ENCODE results near the gene SLC44A1. TPM values are rescaled to one million over a fixed set of nuclear protein-coding genes. Genes with fewer than 3 reads are reported as not detected.

SLC44A1 gene
- total RNA-seq, 1 donor from 2014 or later = 54.1 TPM

GRCh38 chr9:105419816-105420597, 175.6 kb downstream of the SLC44A1 start:
- DNase-seq (ENCODE audit: low spot score) (peak; percentile 55), ATAC-seq (peak; percentile 21)

- DNase-seq (ENCODE audit: low spot score) (no peak), ATAC-seq (no peak)
Measured at GRCh38 chr9:105421154-105421553, 176.7 kb downstream of the SLC44A1 start.

GRCh38 chr9:105421864-105422263, 177.4 kb downstream of the SLC44A1 start:
- no peak for ATAC-seq

GRCh38 chr9:105425816-105426433, 181.5 kb downstream of the SLC44A1 start:
- ATAC-seq (peak; percentile 88), DNase-seq (ENCODE audit: low spot score) (no peak)

More at GRCh38 chr9:105421864-105422263, 177.4 kb downstream of the SLC44A1 start:
- DNase-seq (ENCODE audit: low spot score) = no peak

GRCh38 chr9:105426657-105427056, 182.2 kb downstream of the SLC44A1 start:
- DNase-seq (ENCODE audit: low spot score) (no peak), ATAC-seq (no peak)

GRCh38 chr9:105431424-105432246, 187.2 kb downstream of the SLC44A1 start:
- ATAC-seq = peak; percentile 14
- no peak for DNase-seq (ENCODE audit: low spot score)

GRCh38 chr9:105432247-105432842, 187.9 kb downstream of the SLC44A1 start:
- peak; percentile 87 for ATAC-seq
- DNase-seq (ENCODE audit: low spot score) = no peak

GRCh38 chr9:105435453-105435852, 191.0 kb downstream of the SLC44A1 start:
- no peak for ATAC-seq
- DNase-seq (ENCODE audit: low spot score) = no peak

GRCh38 chr9:105436783-105437182, 192.3 kb downstream of the SLC44A1 start:
- no peak for ATAC-seq
- DNase-seq (ENCODE audit: low spot score) = no peak

GRCh38 chr9:105437704-105438103, 193.3 kb downstream of the SLC44A1 start:
- DNase-seq (ENCODE audit: low spot score) = no peak
- ATAC-seq = no peak

- DNase-seq (ENCODE audit: low spot score) (no peak), ATAC-seq (peak; percentile 81)
Measured at GRCh38 chr9:105438141-105438806, 193.8 kb downstream of the SLC44A1 start.

GRCh38 chr9:105439428-105439827, 195.0 kb downstream of the SLC44A1 start:
- no peak for DNase-seq (ENCODE audit: low spot score)
- ATAC-seq = peak; percentile 20

GRCh38 chr9:105441616-105442160, 197.2 kb downstream of the SLC44A1 start:
- peak; percentile 55 for DNase-seq (ENCODE audit: low spot score)
- peak; percentile 43 for ATAC-seq

- no peak for ATAC-seq
Measured at GRCh38 chr9:105443121-105443520, 198.7 kb downstream of the SLC44A1 start.

GRCh38 chr9:105444130-105444529, 199.7 kb downstream of the SLC44A1 start:
- ATAC-seq (no peak), DNase-seq (ENCODE audit: low spot score) (no peak)

More at GRCh38 chr9:105443121-105443520, 198.7 kb downstream of the SLC44A1 start:
- no peak for DNase-seq (ENCODE audit: low spot score)

GRCh38 chr9:105445203-105445881, 200.9 kb downstream of the SLC44A1 start:
- ATAC-seq (no peak), DNase-seq (ENCODE audit: low spot score) (no peak)

- DNase-seq (ENCODE audit: low spot score) (no peak), ATAC-seq (no peak)
Measured at GRCh38 chr9:105447386-105447813, 202.9 kb downstream of the SLC44A1 start.

GRCh38 chr9:105447814-105448812, 203.7 kb downstream of the SLC44A1 start, which contains the start of gene FSD1L:
Gene FSD1L (plus strand): TSS chr9:105448034. CDS start chr9:105448221, 187 bp downstream.
- peak; percentile 99 for ATAC-seq
- DNase-seq (ENCODE audit: low spot score) = peak; percentile 92
